ENCODE data around the gene MESP2. TPM values are rescaled to one million over a fixed set of nuclear protein-coding genes. Genes with fewer than 3 reads are reported as not detected.
A peak's percentile ranks its signal among the peaks of the same experiment; 100 is the strongest.

The MESP2 gene
- polyA plus RNA-seq, 1 of the 3 experiments (the other 2 are of a cell fraction): 0.31 TPM

- Histone ChIP-seq H3K9ac (no peak overlapping the region), H2AFZ (ENCODE audit: low read depth) (no peak overlapping the region), H3K27ac (ENCODE audit: low read depth in 2 of 2, low read length in 1 of 2) (no peak overlapping the region), H3K79me2 (ENCODE audit: insufficient read depth) (no peaks in the 10 kb centered on the region), H3K9me2 (no peaks in the 10 kb centered on the region), H4K20me1 (ENCODE audit: insufficient read depth) (no peaks in the 10 kb centered on the region), H3F3A (replicated peaks; ENCODE audit: insufficient read depth) (no peaks in the 10 kb centered on the region), H3K4me2 (no peak overlapping the region), H3K36me3 (replicated peaks in 1 of 2; ENCODE audit: control insufficient read depth in 1 of 2, insufficient read depth in 2 of 2, low read length in 1 of 2) (peaks cover 0 to 13% of the 10 kb centered on the region in 2 experiments), H3K4me3 (ENCODE audit: low read depth in 2 of 2, low read length in 1 of 2) (no peak overlapping the region), H3K27me3 (ENCODE audit: insufficient read depth) (no peaks in the 10 kb centered on the region), H3K4me1 (ENCODE audit: control insufficient read depth in 1 of 2, insufficient read depth in 2 of 2, low read depth in 1 of 2, low read length in 1 of 2) (no peaks in the 10 kb centered on the region), H3K9me3 (no peaks in the 10 kb centered on the region)
- peak; percentile 24 for DNase-seq
- TF ChIP-seq RAD21 (IDR thresholded peaks at IDR 0.05; ENCODE audit: low read length) (no peak), MXI1 (IDR thresholded peaks at IDR 0.05; ENCODE audit: low read depth, low read length) (no peak), PBX3 (IDR thresholded peaks at IDR 0.05) (no peak), MAX (IDR thresholded peaks at IDR 0.05; ENCODE audit: low read depth) (no peak), FOXJ3 (CRISPR knock-in tag; IDR thresholded peaks at IDR 0.05) (no peak), POLR2AphosphoS5 (IDR thresholded peaks at IDR 0.05; ENCODE audit: low read depth, low read length) (no peak), FOSL2 (IDR thresholded peaks at IDR 0.05; ENCODE audit: borderline replicate concordance, low read depth) (no peak)
- WGBS (ENCODE audit: low lambda C conversion rate): 88% methylated on average over 15 of the region's 16 CpGs
- CTCF ChIA-PET: interaction anchor here (0.9 to 1.8 kb wide), 2 partner anchors 42 kb away, joined by 3 to 10 read pairs; no protein-coding TSS in a partner anchor
- POLR2A ChIA-PET: no interaction called here
Observed at GRCh38 chr15:89802231-89802928, 26.2 kb downstream of the MESP2 start.

- Histone ChIP-seq H3K27ac (ENCODE audit: low read depth in 2 of 2, low read length in 1 of 2) (no peak overlapping the region), H3K79me2 (ENCODE audit: insufficient read depth) (no peaks in the 10 kb centered on the region), H3K9me3 (no peaks in the 10 kb centered on the region), H3K9me2 (no peaks in the 10 kb centered on the region), H3K4me2 (no peak overlapping the region), H2AFZ (ENCODE audit: low read depth) (no peak overlapping the region), H3K4me3 (ENCODE audit: low read depth in 2 of 2, low read length in 1 of 2) (no peak overlapping the region), H3K4me1 (ENCODE audit: control insufficient read depth in 1 of 2, insufficient read depth in 2 of 2, low read depth in 1 of 2, low read length in 1 of 2) (no peaks in the 10 kb centered on the region), H3K36me3 (replicated peaks in 1 of 2; ENCODE audit: control insufficient read depth in 1 of 2, insufficient read depth in 2 of 2, low read length in 1 of 2) (peaks cover 0 to 13% of the 10 kb centered on the region in 2 experiments), H3F3A (replicated peaks; ENCODE audit: insufficient read depth) (no peaks in the 10 kb centered on the region), H4K20me1 (ENCODE audit: insufficient read depth) (no peaks in the 10 kb centered on the region), H3K27me3 (ENCODE audit: insufficient read depth) (no peaks in the 10 kb centered on the region), H3K9ac (no peak overlapping the region)
- DNase-seq: peak; percentile 27
- ChIA-PET CTCF (interaction anchor here (1.5 to 1.8 kb wide), 2 partner anchors 43 to 72 kb away, joined by 5 to 10 read pairs; no protein-coding TSS in a partner anchor), POLR2A (no interaction called here)
- WGBS (ENCODE audit: low lambda C conversion rate): 83% methylated on average over 8 of the region's 24 CpGs
- TF ChIP-seq REST (IDR thresholded peaks at IDR 0.05; ENCODE audit: low read depth, low read length) (no peak), FOSL2 (IDR thresholded peaks at IDR 0.05; ENCODE audit: borderline replicate concordance, low read depth) (no peak), MAX (IDR thresholded peaks at IDR 0.05; ENCODE audit: low read depth) (no peak), RCOR1 (IDR thresholded peaks at IDR 0.05; ENCODE audit: low read length) (no peak), TEAD4 (IDR thresholded peaks at IDR 0.05; ENCODE audit: borderline replicate concordance, insufficient read depth) (no peak), JUND (IDR thresholded peaks at IDR 0.05) (no peak), CTCF (IDR thresholded peaks at IDR 0.05) (no peak), MEF2A (IDR thresholded peaks at IDR 0.05; ENCODE audit: borderline replicate concordance, low read depth) (no peak), YY1 (IDR thresholded peaks at IDR 0.05; ENCODE audit: low read depth) (no peak), USF1 (IDR thresholded peaks at IDR 0.05; ENCODE audit: borderline replicate concordance, low read depth) (no peak)
Observed at GRCh38 chr15:89802986-89803824, 27.1 kb downstream of the MESP2 start.

All from SK-N-SH (cell line).